Upper lobe of left lung (tissue), 6 donors: ENCODE results near the gene MUC2. TPM values are rescaled to one million over a fixed set of nuclear protein-coding genes. Genes with fewer than 3 reads are reported as not detected.

Experiments used
- ATAC-seq, 2 donors: fragments of 200-7000 bp; cut with Tn5 transposase; one replicate each; pipeline ENCODE4 v1.9.1; 2022; ENCODE audit warnings: mild to moderate bottlenecking in 2 of 2, moderate library complexity in 2 of 2; ENCODE audit not compliant: low FRiP score in 2 of 2
- DNase-seq, 2 donors: peaks; one replicate each; pipeline ENCODE4 v3.0.0-alpha.2; 2019 to 2020
- H3K27ac ChIP-seq, 4 donors: fragments of 200-600 bp; sonication (generic); one replicate each; pipeline ENCODE4 v1.5.1; 2016 to 2019
- H3K27me3 ChIP-seq, 4 donors: fragments of 200-600 bp; sonication (generic); one replicate each; pipeline ENCODE4 v1.5.1; 2017 to 2019
- H3K36me3 ChIP-seq, 4 donors: fragments of 200-600 bp; sonication (generic); one replicate each; pipeline ENCODE4 v1.5.1; 2016 to 2019
- H3K4me1 ChIP-seq, 4 donors: fragments of 200-600 bp; sonication (generic); one replicate each; pipeline ENCODE4 v1.5.1; 2018 to 2019
- H3K4me3 ChIP-seq, 4 donors: fragments of 200-600 bp; sonication (generic); one replicate each; pipeline ENCODE4 v1.5.1; 2017 to 2019; ENCODE audit warnings: mild to moderate bottlenecking in 2 of 4, moderate library complexity in 1 of 4
- H3K9me3 ChIP-seq, 4 donors: fragments of 200-600 bp; sonication (generic); one replicate each; pipeline ENCODE4 v1.5.1; 2018 to 2019
- EP300 ChIP-seq, 4 donors: sonication (generic); formaldehyde crosslinking; IDR thresholded peaks; one replicate each; pipeline ENCODE4 v1.5.1; 2017; ENCODE audit warnings: antibody characterized with exemption in 4 of 4, control low read depth in 2 of 4
- POLR2A ChIP-seq, 4 donors: fragments of 450-650 bp; IDR thresholded peaks; one replicate each; pipeline ENCODE4 v1.5.1; 2016 to 2017; ENCODE audit warnings: antibody characterized with exemption in 4 of 4, mild to moderate bottlenecking in 2 of 4
- POLR2AphosphoS5 ChIP-seq, 2 donors: sonication (generic); formaldehyde crosslinking; IDR thresholded peaks; one replicate each; pipeline ENCODE4 v1.5.1; 2017; ENCODE audit warnings: antibody characterized with exemption in 2 of 2
- WGBS, 2 donors: methylation state at CpG; one replicate each; pipeline ENCODE4 v1.1.5; 2017 to 2018; 5-methylcytosine and 5-hydroxymethylcytosine counted together
- total RNA-seq, 6 donors: library from RNA; depleted of rRNA in 4 of 6; stranded (reverse); fragments of >200 nt in 4 of 6; gene quantifications; one replicate each; pipeline versions ENCODE4 v1.1.0 to v1.2.1, GENCODE V29; 2016 to 2021
- TF ChIP-seq, protein P1 (sequence below), 6 experiments: fragments of 450-650 bp in 4 of 6; fragments of 200-600 bp in 2 of 6; sonication (generic) in 2 of 6; IDR thresholded peaks; one replicate each; pipeline ENCODE4 v1.5.1; 2016 to 2019; ENCODE audit warnings: antibody characterized with exemption in 6 of 6
- donor health status: DM: no; HTN: no; CAD: no; lungs with moderate emphysema.
- donor health status: DM: no; HTN: yes; CAD: no; lungs with severe emphysema.

MUC2 gene
- total RNA-seq, 6 donors from 2014 or later: 0.11 to 0.84 TPM; not detected in 4

DNA sequence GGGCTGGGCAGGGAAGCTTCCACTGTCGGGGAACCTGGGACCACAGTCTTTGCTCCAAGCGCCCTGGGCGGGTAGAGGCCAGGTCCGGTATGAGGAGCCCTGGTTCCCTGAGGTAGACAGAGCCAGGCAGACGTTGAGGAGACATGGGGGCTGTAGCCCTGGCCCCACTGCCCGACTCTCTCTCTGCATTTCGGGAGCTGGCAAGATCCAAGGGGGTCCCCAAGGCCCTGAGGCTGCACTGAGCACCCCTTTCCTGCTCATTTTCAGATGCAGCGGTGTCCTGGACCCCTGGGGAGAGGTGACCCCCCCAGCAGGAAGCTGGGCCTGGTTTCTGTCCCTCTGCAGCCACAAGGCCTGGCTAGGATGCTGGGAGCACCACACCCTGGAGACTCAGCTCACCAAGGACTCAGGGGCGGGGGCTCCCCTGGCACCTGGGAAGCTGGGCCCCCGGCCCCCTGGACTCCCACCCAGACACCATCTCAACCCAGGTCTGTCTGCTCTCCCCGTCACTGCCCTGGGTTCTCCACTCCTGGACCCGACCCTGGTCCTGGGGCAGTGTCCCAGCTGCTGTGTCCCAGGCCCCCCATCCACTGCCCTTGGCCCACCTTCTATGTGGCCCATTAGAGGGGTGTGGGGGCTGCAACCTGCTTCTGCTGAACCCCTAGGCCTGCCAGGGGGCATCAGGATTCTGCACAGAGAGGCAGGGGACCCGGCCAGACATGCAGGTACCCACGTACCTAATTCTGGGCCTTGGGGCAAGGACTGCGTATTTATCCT, 23.1 kb upstream of the MUC2 start:
- ATAC-seq (no peak), DNase-seq (peak in 1 of 2 donors; percentile 51)
- peaks cover 5 to 14% (median 7%) of the 10 kb centered on the region in 4 donors for H3K4me1 ChIP-seq
- H3K36me3 ChIP-seq: no peaks in the 10 kb centered on the region
- peaks cover 0 to 7% (median 0%) of the 10 kb centered on the region in 4 donors for H3K27me3 ChIP-seq
- TF ChIP-seq POLR2A (IDR thresholded peaks at IDR 0.05) (no peak), POLR2AphosphoS5 (IDR thresholded peaks at IDR 0.05) (no peak), EP300 (IDR thresholded peaks at IDR 0.05) (no peak)
- TF ChIP-seq, protein P1, sequence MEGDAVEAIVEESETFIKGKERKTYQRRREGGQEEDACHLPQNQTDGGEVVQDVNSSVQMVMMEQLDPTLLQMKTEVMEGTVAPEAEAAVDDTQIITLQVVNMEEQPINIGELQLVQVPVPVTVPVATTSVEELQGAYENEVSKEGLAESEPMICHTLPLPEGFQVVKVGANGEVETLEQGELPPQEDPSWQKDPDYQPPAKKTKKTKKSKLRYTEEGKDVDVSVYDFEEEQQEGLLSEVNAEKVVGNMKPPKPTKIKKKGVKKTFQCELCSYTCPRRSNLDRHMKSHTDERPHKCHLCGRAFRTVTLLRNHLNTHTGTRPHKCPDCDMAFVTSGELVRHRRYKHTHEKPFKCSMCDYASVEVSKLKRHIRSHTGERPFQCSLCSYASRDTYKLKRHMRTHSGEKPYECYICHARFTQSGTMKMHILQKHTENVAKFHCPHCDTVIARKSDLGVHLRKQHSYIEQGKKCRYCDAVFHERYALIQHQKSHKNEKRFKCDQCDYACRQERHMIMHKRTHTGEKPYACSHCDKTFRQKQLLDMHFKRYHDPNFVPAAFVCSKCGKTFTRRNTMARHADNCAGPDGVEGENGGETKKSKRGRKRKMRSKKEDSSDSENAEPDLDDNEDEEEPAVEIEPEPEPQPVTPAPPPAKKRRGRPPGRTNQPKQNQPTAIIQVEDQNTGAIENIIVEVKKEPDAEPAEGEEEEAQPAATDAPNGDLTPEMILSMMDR (IDR thresholded peaks at IDR 0.05): no peak
- H3K27ac ChIP-seq: no peak overlapping the region
- WGBS, 2 donors: 60 to 66% methylated on average over 1 to 13 of the region's 15 CpGs
- H3K9me3 ChIP-seq: no peaks in the 10 kb centered on the region
- no peak overlapping the region for H3K4me3 ChIP-seq

DNA sequence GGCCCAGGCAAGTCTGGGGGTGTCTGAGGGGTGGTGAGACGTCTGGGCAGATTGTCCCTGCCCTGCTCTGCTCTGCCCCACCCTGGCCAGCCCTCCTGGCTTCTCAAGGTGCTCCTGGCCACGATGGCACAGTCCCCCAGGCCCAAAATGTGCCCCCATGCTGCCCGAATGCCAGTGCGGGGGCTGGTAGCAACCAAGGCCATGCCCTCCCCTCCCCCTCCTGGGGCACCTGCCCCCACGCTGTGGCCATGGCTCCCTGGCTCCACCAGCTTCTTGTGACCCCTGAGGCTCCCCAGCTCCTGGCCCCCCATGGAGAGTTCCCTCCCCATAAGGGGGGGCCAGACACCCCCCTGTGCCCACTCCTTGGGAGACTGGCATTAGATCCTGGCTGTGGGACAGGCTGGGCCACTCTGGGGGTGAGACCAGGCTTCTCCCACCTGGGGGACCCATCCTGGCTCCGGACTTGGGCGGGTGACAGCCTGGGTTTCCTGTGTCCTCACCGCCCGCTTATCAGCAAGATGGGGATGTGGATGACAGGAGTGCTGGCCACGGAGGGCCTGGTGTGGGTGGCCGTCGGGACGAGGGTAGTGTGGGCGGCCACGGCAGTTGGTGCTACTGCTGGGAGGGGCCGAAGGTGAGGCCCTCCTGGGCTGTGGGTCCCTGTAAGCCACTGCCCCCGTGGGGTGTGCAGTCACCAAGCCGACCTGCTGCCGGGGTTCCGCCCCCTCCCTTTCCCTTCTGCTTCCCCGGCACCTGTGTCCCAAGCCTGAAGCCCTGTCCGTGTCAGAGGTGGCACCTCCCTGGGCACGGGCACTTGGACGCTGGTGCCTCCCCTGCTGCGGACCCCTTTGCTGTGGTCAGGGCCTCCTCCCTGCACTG, 22.3 kb upstream of the MUC2 start:
- peaks cover 0 to 7% (median 0%) of the 10 kb centered on the region in 4 donors for H3K27me3 ChIP-seq
- no peak for ATAC-seq
- WGBS, 2 donors: 71 to 83% methylated on average over 6 to 24 of the region's 25 CpGs

DNA sequence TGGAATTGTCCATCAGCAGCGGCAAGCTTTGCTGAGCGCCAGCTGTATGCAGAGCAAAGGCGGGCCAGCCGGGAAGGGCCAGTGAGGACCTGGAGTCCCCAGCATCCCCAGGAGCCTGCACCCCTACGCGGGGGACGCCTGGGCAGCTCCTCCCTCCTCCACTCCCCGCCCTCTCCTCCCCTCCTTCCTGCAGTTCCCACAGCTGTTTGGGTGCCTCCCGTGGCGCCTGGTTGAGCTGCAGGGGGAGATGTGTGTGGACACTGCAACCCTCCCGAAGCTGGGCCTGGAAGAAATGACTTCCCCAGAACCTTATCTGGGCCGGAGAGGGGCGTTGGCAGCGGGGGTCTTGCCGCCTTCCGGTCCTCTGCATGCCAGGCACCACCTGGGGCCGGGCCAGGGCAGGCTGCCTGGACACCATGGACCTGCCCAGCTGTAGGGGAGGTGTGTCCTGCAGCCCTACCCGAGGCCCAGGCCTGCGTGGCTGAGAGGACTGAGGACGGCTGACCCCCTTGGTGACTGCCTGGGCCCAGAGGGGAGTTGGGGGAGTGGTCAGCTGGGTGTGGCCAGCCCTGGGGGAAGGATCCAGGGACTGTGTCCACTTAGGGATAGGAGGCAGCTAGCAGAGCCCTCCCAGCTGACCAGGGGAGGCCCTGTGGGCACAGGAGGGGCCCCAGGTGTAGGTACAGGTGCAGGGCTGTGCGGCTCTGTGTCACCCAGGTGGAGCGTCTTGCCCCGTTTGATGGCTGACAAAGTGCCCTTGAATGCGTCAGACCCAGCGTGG, 21.4 kb upstream of the MUC2 start:
- no peak for ATAC-seq
- TF ChIP-seq POLR2A (IDR thresholded peaks at IDR 0.05): no peak
- TF ChIP-seq EP300 (IDR thresholded peaks at IDR 0.05): no peak
- TF ChIP-seq, protein P1 (IDR thresholded peaks at IDR 0.05): no peak
- TF ChIP-seq POLR2AphosphoS5 (IDR thresholded peaks at IDR 0.05): no peak
- Histone ChIP-seq H3K4me3 (no peak overlapping the region), H3K36me3 (no peaks in the 10 kb centered on the region), H3K9me3 (no peaks in the 10 kb centered on the region), H3K27ac (no peak overlapping the region), H3K27me3 (peaks cover 0 to 7% (median 0%) of the 10 kb centered on the region in 4 donors), H3K4me1 (peaks cover 5 to 14% (median 7%) of the 10 kb centered on the region in 4 donors)
- DNase-seq: peak in 1 of 2 donors; percentile 69
- WGBS, 2 donors: 65 to 80% methylated on average over 9 to 21 of the region's 25 CpGs

More for the DNA sequence above, 22.3 kb upstream of the MUC2 start:
- Histone ChIP-seq H3K4me1 (peaks cover 5 to 14% (median 7%) of the 10 kb centered on the region in 4 donors), H3K9me3 (no peaks in the 10 kb centered on the region), H3K27ac (no peak overlapping the region), H3K4me3 (no peak overlapping the region), H3K36me3 (no peaks in the 10 kb centered on the region)
- DNase-seq: peak in 1 of 2 donors; percentile 72
- no peak for TF ChIP-seq EP300 (IDR thresholded peaks at IDR 0.05)
- TF ChIP-seq POLR2AphosphoS5 (IDR thresholded peaks at IDR 0.05): no peak
- TF ChIP-seq POLR2A (IDR thresholded peaks at IDR 0.05): no peak
- TF ChIP-seq, protein P1 (IDR thresholded peaks at IDR 0.05): no peak

DNA sequence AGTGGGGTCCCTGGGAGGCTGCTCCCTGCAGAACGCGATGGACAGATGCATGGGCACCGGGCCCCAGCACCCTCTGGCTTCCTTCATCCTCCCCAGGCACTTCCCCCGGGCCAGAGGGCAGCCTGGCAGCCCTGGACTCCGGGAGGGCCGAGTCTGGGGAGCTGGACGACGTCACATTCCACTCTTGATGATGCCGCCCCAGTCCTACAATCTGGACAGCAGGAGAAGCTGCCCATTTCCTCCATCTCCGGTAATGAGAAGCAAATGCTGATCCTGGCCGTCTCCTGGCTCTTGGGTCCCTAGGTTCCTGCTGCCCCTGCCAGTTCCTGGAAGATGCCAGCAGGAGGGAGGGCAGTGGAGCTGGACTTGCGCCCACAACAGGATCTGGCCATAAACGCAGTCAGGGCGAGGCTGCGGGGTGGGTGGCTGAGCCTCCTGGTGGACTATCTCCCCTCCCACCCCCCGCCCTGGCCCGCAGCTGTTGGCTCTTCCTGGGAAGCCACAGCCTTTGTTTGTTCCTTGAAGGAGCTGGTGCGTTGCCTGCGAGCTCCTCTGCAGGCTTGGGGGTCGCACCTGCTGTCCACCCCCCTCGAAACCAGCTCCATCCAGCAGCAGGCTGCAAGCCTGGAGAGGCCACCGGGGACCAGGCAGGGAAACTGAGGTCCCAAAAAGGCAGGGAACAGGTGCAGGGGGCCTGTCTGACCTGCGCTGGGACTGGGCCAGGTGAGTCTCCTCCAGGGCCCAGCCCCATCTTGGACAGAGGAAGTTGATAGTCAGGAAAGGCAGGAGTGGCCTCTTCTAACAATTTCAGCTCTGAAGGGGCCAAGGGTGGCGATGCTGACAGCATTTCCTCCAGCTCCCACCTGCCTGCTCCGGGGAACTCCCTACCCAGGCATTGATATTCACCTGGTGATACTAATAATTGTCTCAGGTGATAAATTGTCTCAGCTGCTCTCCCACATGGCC, 20.2 kb upstream of the MUC2 start:
- Histone ChIP-seq H3K27ac (no peak overlapping the region), H3K27me3 (peaks cover 0 to 7% (median 0%) of the 10 kb centered on the region in 4 donors), H3K9me3 (no peaks in the 10 kb centered on the region), H3K4me3 (no peak overlapping the region), H3K36me3 (no peaks in the 10 kb centered on the region), H3K4me1 (peaks cover 5 to 14% (median 7%) of the 10 kb centered on the region in 4 donors)
- TF ChIP-seq, protein P1 (IDR thresholded peaks at IDR 0.05): no peak
- TF ChIP-seq EP300 (IDR thresholded peaks at IDR 0.05) (no peak), POLR2A (IDR thresholded peaks at IDR 0.05) (no peak), POLR2AphosphoS5 (IDR thresholded peaks at IDR 0.05) (no peak)
- 59 to 64% methylated on average over 17 to 18 of the region's 25 CpGs for WGBS, 2 donors
- DNase-seq (peak in 1 of 2 donors; percentile 63), ATAC-seq (no peak)
